ENCODE measurements around the gene ACACA. TPM values are rescaled to one million over a fixed set of nuclear protein-coding genes. Genes with fewer than 3 reads are reported as not detected.

The ACACA gene
- polyA plus RNA-seq, 4 donors: 31.1 to 50.1 (median 38.6) TPM

- DNase-seq (ENCODE audit: low read depth in 4 of 4, low spot score in 2 of 4): no peak
Measured at GRCh38 chr17:37110746-37111145, 295.9 kb downstream of the ACACA start.

DNA sequence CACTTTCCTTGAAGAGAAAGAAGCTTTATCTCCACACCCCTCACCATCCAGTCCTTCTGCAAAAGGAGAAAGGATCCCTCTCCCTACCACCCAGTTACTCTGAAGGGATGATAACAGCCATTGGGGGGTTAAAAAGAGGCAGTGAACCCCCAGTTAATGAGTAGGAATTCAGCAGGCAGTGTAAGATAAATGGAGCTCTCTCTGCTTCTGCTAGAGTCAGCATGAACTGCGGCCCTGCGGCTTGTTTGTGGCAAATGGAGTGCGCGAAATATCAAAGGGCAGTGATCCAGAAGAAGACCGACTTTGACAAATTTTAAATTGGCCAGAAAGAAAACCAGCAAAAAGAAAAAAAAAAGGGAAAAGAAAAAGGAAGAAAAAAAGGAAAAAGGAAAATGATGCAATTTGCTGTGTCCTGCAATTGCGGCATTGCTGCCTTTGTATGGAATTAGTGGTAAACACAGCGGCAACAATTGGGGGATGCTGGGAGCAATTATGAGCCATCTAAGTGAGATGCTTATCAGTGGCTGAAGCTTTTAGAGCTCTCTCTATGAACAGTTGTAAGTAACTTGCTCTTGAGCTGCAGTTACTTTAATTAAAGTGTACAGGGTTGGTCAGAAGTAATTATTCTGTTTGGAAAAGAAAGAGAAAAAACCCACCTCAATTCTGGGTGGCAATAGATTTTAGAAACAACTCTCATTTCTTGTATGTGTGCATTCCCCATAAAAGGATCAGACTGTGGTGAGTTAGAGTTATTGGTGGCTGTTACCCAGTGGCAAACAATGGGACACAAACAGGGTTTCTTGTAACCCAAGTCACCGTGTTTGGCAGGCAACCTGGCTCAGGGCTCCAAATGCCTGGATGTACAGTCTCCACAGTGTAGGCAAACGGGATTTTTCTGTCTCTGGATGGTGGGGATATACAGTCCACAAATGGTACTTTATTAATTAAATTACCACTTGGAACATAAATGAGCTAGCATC, 296.6 kb downstream of the ACACA start:
- DNase-seq (ENCODE audit: low read depth in 4 of 4, low spot score in 2 of 4): no peak

GRCh38 chr17:37109106-37109505, 297.5 kb downstream of the ACACA start:
- no peak for DNase-seq (ENCODE audit: low read depth in 4 of 4, low spot score in 2 of 4)

GRCh38 chr17:37107406-37108083, 299.1 kb downstream of the ACACA start:
- no peak for DNase-seq (ENCODE audit: low read depth in 4 of 4, low spot score in 2 of 4)

DNA sequence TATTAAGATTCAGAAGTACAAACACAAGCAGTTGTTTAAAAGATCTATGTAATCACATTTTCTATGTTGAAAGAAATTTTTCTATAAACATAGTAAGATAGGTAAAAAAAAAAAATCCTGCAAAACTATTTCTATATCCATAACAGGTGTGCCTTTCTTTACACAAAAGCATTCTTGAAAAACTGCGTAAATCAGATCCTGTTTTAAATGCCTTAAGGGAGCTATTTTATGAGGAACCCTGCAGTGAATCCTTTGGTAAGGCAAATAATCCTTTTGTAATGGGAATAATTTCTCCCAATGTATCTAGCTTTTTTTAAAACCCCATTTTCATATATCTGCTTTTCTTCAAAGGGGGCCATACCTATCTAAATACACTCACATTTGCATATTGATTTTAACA, 300.6 kb downstream of the ACACA start:
- DNase-seq (ENCODE audit: low read depth in 4 of 4, low spot score in 2 of 4): no peak

DNA sequence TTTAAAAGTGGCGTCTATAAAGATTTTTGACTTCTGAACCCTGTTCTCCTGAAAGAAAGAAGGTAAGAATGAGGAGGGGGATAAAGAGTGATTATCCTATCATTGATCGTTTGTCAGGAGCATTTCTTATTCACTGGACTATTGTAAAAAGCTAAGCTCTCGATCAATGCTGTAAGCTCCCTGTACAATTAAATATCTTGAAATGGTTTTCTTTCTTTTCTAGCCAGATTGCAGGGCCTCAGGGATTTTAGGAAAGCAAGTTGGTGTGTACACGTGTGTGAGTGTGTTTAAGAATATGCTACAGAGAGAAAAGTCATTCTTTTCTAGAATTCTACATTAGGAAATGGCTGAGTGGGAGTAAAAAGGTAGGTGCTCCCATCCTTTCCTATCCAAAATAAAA, 303.4 kb downstream of the ACACA start:
- DNase-seq (ENCODE audit: low read depth in 4 of 4, low spot score in 2 of 4): no peak

- no peak for DNase-seq (ENCODE audit: low read depth in 4 of 4, low spot score in 2 of 4)
Measured at GRCh38 chr17:37101306-37101705, 305.3 kb downstream of the ACACA start.

DNA sequence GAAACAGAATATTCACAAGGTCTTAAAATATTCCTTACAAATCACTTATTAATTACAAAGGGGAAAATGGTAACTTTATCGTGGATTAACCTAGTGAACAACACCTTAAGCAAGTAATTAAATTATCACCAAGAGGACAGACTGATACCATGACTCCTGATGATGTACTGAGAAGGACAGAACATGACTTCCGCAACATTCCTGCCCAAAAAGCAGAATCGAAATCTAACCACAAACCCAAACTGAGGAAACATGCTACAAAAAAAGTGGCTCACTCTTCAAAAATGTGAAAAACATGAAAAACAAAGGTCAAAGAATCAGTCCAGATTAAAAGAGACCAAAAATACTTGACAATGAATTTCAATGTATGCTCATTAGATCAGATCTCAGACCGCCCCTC, 306.4 kb downstream of the ACACA start:
- no peak for DNase-seq (ENCODE audit: low read depth in 4 of 4, low spot score in 2 of 4)

GRCh38 chr17:37098910-37099664, 307.5 kb downstream of the ACACA start:
- no peak for DNase-seq (ENCODE audit: low read depth in 4 of 4, low spot score in 2 of 4)

DNA sequence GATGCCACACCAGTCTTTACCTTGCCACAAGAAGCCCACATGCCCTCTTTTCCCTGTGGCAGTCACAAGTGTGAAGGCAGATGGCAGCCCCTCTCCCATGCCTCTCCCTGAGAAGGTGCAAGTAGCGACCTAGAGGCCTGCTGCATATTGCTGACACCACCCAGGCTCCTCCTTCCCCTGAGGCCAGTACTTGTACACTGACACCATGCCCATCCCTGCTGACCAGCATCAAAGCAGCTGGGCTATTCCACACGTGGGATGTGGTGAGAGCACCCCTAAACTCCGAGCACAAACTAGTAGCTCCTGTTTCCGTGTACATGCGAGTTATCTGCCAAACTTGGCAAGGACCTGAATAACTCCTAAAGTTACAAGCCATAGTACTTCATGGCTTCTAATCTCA, 308.5 kb downstream of the ACACA start:
- no peak for DNase-seq (ENCODE audit: low read depth in 4 of 4, low spot score in 2 of 4)

DNA sequence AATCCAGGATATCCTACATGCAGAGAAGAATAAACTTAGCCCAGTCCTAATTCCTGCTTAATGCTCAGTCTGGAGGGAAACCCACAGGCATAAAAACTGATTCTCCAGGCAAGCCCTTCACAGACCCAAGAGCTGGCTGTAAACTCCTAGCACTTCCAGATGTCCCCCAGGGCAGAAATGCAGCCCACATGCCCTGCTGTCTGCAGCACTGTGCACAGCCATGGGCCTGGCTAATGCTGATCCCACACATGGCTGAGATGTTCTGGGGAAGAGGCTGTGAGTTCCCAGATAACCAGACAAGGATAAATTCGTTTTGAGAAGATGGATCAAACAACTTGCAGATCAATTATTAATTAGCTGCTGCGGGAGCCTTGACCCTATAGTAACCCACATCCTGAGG, 309.5 kb downstream of the ACACA start:
- no peak for DNase-seq (ENCODE audit: low read depth in 4 of 4, low spot score in 2 of 4)

DNA sequence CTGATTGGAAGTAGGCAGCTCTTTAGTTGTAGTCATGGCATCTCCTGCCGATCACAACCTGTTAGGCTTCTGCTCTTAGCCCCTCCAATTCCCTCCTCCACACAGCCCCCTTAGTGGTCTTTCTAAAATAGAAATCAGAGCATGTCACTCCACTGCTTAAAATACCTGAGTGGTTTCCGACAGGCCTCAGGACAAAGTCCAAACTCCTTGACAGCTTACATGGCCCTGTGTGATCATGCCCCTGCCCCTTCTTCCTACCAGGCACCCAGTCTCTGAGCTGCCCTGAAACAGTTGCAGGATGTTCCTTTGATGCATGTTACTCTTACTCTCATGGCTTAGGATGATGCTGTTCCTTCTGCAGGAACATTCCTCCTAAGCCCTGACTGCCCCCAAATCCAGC, 310.6 kb downstream of the ACACA start:
- no peak for DNase-seq (ENCODE audit: low read depth in 4 of 4, low spot score in 2 of 4)

DNA sequence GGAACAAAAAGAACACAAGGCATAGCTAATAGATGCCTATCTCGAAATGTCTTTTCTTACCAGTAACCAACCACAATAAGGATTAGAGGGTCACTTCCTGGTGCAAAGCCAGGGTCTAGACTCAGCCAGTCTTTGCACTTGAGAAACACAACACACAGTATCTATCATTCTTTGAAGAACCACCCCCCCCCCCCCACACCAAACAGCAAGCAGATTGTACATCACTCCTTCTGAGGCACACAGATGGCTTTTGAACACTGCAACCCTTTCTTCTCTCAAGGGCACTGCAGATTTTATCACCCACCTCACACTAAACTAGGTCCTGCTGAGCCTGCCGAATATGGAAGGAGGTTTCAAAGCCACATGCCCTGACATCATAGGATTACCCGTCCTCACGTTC, 312.2 kb downstream of the ACACA start:
- no peak for DNase-seq (ENCODE audit: low read depth in 4 of 4, low spot score in 2 of 4)

GRCh38 chr17:37092701-37093100, 313.9 kb downstream of the ACACA start:
- DNase-seq (ENCODE audit: low read depth in 4 of 4, low spot score in 2 of 4): no peak

DNA sequence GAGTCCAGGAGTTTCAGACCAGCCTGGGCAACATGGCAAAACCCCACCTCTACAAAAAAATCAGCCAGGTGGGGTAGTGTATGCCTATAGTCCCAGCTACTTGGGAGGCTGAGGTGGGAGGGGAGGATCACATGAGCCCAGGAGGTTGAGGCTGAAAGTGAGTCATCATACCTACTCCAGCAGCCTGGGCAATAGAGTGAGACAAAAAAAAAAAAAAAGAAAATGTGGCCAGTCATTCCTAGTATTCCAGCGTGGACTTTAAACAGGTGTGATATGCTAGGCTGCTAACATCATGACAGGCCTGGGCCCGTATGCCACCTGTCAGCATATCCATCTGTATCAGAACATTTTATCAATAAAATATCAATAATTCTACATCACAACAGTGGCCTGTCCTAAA, 314.6 kb downstream of the ACACA start:
- no peak for DNase-seq (ENCODE audit: low read depth in 4 of 4, low spot score in 2 of 4)

DNA sequence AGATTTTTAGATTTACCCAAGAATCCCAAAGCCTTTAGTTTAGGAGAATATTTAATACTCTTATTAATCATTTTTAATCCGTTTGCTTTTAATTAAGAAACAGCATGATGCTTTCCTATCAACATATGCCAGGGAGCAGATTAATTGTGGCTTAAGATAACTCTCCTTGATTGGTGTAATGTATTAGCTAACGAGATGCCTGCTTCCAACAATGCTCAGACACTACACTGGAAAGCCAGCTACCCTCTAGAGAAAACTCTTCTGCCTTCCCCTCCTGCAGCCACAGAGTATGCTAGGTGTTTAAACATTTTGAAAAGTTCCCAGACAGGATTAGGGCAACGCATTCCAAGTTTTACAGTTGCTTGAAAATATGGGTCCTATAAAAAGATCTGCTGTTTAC, 315.7 kb downstream of the ACACA start:
- no peak for DNase-seq (ENCODE audit: low read depth in 4 of 4, low spot score in 2 of 4)

- DNase-seq (ENCODE audit: low read depth in 4 of 4, low spot score in 2 of 4): no peak
Measured at GRCh38 chr17:37089956-37090355, 316.7 kb downstream of the ACACA start.

- DNase-seq (ENCODE audit: low read depth in 4 of 4, low spot score in 2 of 4): no peak
Measured at GRCh38 chr17:37088913-37089312, 317.7 kb downstream of the ACACA start.

GRCh38 chr17:37088459-37088858, 318.2 kb downstream of the ACACA start:
- peak in 1 of 4 donors; percentile 65 for DNase-seq (ENCODE audit: low read depth in 4 of 4, low spot score in 2 of 4)

DNA sequence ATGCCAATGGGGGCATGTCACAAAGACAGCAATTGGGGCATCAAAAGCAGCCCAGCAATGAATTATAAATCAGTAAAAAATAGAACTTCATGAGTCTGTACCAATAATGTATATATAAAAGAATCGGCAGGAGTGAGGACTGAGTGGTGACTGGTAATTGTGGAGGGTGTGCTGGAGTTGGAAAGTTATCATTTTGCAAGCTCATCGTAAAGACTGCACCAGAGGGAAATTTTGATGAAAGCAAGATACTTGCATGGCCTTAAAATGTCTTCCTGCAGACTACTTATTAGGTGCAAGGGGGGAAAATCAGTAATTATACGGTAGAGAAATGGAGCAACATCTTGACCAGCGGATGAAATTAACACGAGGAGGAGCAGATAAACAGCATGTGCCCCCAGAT, 319.0 kb downstream of the ACACA start:
- no peak for DNase-seq (ENCODE audit: low read depth in 4 of 4, low spot score in 2 of 4)

DNA sequence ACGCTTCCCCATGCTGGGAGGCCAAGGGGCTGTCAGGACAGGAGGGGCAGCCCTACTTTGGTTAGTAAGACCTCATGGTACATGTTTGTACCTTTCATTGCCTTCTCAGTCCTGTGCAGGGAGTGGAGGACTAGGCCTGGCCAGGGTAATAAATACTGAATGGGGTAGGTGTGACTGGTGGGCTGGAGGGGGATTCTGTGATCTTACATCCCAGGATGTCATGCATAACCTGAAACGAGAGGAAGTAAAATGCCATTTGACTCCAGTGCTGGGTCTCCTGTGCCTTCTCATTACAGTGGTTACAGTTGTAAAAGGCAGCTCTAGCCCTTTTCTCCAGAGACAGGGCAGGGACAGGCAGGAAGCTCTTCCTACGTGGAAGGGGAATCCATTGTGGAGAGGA, 319.7 kb downstream of the ACACA start:
- DNase-seq (ENCODE audit: low read depth in 4 of 4, low spot score in 2 of 4): no peak

All from left renal cortex interstitium (tissue), 4 donors.